Measurements from ENCODE around the gene NPC1L1.
"Not testable (repeated sequence)": the region's sequence is repeated elsewhere in the genome, so short reads cannot be mapped to it uniquely, and the experiment has no call there.

NPC1L1 gene

GRCh38 chr7:44564606-44565005 lies 23.5 kb upstream of the NPC1L1 start:
- no peak for DNase-seq

GRCh38 chr7:44563171-44563679 lies 22.1 kb upstream of the NPC1L1 start:
- no peak for DNase-seq

- not testable (repeated sequence) for DNase-seq
Measured at GRCh38 chr7:44562622-44562962, 21.5 kb upstream of the NPC1L1 start.

GRCh38 chr7:44561962-44562621 lies 21.0 kb upstream of the NPC1L1 start:
- no peak for DNase-seq

- DNase-seq = no peak
Measured at GRCh38 chr7:44561481-44561880, 20.4 kb upstream of the NPC1L1 start.

GRCh38 chr7:44559485-44559884 lies 18.4 kb upstream of the NPC1L1 start:
- DNase-seq = no peak

- DNase-seq = no peak
Measured at GRCh38 chr7:44557485-44557884, 16.4 kb upstream of the NPC1L1 start.

GRCh38 chr7:44555350-44555749 lies 14.2 kb upstream of the NPC1L1 start:
- DNase-seq = no peak

GRCh38 chr7:44552473-44553005 lies 11.4 kb upstream of the NPC1L1 start:
- not testable (repeated sequence) for DNase-seq

GRCh38 chr7:44549457-44549856 lies 8.3 kb upstream of the NPC1L1 start:
- no peak for DNase-seq

GRCh38 chr7:44548893-44549292 lies 7.8 kb upstream of the NPC1L1 start:
- no peak for DNase-seq

GRCh38 chr7:44547536-44548231 lies 6.6 kb upstream of the NPC1L1 start:
- no peak for DNase-seq

- DNase-seq = no peak
Measured at GRCh38 chr7:44541876-44542610, 913 bp upstream of the NPC1L1 start.

GRCh38 chr7:44540592-44541027 lies 520 bp downstream of the NPC1L1 start:
- no peak for DNase-seq

- no peak for DNase-seq
Measured at GRCh38 chr7:44539669-44540506, 1.2 kb downstream of the NPC1L1 start.

GRCh38 chr7:44538798-44539668 lies 2.1 kb downstream of the NPC1L1 start:
- DNase-seq = no peak

GRCh38 chr7:44538093-44538797 lies 2.9 kb downstream of the NPC1L1 start:
- DNase-seq = no peak

- no peak for DNase-seq
Measured at GRCh38 chr7:44537442-44537841, 3.7 kb downstream of the NPC1L1 start.

GRCh38 chr7:44536090-44536489 lies 5.0 kb downstream of the NPC1L1 start:
- DNase-seq = no peak

GRCh38 chr7:44535348-44536064 lies 5.6 kb downstream of the NPC1L1 start:
- DNase-seq = no peak

Measured in NCI-H526 treated with DMSO at 0.1 percent for 48 hours (cell line).